SIG-M5 (cell line): ENCODE measurements around the gene HYAL3.

Source experiments
- DNase-seq: peaks from one replicate; lab custom pipeline; 2025; lab: John Stamatoyannopoulos, UW

Gene HYAL3

DNA sequence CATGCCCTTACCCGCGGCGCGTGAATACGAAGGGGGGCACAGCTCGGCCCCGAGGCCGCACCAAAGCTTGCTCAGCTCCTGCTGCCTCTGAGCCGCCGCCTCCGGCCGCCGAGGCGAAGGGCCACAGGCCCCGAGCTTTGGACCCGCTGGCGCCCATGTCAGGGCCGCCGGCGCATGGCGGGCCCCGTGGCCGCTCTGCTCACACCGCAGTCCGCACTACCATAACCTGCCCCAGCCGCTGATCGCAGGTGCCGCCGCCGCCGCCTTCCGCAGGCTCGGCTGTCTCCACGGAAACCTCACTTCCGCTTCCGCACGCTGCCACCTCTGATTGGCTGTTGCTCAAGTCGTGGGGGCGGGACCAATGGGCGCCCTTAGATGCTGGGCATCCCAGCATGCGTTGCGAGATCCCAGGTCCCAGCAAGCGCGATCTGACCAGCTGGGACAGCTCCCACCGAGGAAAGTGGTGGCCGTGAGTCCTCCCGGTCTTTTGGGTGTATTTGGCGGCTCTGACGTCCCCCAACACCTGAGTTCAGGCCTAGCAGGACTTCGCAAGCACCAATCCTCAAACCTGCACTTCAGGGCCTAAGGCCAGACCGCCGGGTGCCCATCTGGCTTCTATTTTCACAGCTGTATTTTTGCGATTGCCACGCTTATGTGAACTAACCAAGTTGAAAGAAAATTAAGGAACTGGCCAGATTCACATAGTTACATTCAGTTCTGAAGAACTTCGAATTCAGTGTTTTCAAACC is 28.9 kb upstream of the HYAL3 start, which contains the start of gene TUSC2:
Gene TUSC2, minus strand, starts transcription at position 281 of the 749 bp plus-strand sequence. Its CDS starts 124 bp downstream, at position 157.
- peak; percentile 82 for DNase-seq

GRCh38 chr3:50327129-50327528 is 27.9 kb upstream of the HYAL3 start:
- DNase-seq, result no peak

DNA sequence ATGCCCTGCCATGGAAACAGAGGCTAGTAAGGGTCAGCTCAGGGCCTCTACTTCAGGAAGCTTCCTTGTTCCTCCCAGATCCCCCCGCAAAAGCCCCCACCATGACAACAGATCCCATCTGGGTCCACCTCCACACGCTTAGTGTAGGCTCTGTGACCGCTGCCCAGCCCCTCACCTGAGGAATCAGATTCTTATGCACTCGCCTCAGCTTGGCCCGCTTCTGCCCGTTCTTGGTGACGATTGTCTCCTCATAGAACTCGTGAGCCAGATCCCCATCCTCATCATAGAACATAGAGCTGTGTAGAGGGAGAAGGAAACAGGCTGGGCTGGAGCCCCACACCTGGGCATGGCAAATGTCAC is 27.0 kb upstream of the HYAL3 start:
- DNase-seq, result no peak

GRCh38 chr3:50325497-50326181 is 26.4 kb upstream of the HYAL3 start:
- no peak for DNase-seq

DNA sequence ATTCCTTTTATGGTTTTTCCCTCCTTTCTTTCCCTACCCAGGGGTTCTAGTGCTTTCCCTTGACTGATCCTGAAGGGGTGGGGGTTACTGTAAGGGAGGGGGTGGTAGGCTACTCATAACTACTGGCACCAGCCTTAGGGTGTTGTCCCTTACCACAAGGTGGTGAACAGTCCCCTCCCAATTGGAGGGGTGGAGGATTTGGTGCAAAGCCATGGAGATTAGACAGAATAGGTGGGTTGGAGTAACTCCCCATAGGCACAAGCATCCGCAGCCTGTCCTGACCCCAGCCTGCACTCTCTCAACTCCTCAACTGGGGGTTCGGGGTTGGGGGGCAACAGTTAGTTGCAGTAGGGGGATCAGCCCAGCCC is 25.9 kb upstream of the HYAL3 start:
- no peak for DNase-seq

- DNase-seq, result no peak
These were observed 25.3 kb upstream of the HYAL3 start for GRCh38 chr3:50324351-50325112.

- no peak for DNase-seq
These were observed 24.5 kb upstream of the HYAL3 start for GRCh38 chr3:50323614-50324199.

DNA sequence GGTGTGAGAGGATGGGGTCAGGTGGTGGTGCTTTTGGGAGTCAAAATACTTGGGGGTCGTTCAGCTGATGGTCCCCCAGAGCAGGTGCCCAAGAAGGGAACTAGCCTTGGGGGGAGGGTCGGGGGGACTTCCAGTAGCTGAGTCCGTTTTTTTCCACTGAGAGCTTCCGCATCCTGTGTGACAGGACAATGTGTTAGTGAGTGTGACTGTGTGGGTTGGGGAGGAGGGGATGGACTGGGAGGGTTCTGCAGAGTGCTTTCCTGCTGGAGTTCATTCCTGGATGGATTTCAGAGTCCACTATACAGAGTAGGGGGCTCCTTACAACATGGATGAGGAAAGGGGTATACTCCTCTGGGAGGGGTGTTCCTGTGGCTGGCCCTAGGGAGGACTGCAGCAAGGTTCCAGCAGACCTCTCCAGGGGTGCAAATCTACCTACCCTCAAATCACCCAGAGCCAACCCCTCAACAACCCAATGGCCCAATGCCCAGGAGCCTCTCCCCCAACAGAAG is 23.9 kb upstream of the HYAL3 start:
- DNase-seq, result no peak

DNA sequence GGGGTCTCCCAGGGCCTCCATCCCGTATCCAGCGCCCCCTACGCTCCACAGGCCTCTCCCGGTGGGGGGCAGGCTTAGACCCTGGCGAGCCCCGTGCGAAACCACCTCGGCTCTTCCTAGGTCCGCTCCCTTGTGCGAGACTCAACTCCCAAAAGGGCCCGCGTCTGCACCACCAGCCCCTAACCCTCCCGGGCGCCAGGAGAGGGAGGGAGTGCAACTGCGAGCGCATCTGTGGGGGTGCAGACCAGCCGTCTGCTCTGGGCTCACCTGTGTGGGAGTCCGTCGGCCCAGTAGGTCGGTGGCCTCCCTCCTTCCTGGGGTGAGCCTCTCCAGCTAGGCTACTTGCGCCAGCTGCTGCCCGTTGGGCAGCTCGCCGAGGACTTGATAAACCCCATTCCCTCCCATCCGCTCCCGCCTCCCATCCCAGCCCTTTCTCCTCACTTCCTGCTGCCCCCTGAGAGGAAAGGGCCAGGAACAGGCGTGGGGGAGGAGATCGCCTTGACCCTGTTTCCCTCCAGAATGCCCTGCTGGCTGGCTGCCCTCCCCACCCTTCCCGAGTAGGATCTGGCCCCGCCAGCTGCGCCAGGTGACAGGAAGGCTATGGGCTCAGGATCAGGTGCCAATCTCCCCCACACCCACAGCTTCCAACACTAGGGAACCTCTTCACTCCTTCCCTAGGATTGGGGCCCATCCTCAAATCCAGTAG is 23.3 kb upstream of the HYAL3 start, which contains the start of gene HYAL2:
Gene HYAL2, minus strand, starts transcription at position 360 of the 706 bp plus-strand sequence. CDS start 2,256 bp downstream, outside the sequence.
- no peak for DNase-seq

- DNase-seq, result no peak
These were observed 22.8 kb upstream of the HYAL3 start for GRCh38 chr3:50322115-50322385.

- DNase-seq, result peak; percentile 37
These were observed 22.3 kb upstream of the HYAL3 start for GRCh38 chr3:50321336-50322114.

DNA sequence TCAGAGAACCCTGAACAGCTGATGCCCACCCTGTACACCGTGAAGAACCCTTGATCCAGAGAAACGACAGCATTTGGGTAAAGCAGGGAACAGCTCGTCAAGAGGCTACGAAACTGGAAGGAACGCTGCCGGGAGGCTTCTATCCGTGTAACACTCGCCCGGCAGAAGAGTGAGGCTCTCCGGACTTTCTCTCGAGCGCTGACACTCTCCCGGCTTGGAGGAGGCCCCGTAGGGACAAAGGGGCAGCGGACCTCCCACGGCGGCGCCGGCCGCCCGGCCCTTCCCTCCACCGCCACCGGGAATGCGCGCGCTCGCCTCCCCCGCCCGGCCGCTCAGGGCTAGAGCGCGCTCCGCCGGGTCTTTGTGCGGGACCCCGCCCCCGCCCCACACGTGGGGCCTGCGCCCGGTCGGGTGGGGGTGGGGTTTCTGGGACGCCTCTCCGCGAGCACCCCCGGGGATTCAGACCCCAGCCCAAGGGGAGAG is 21.7 kb upstream of the HYAL3 start:
- DNase-seq, result no peak

- DNase-seq, result no peak
These were observed 20.9 kb upstream of the HYAL3 start for GRCh38 chr3:50319894-50320625.

- no peak for DNase-seq
These were observed 20.1 kb upstream of the HYAL3 start for GRCh38 chr3:50319181-50319893.

DNA sequence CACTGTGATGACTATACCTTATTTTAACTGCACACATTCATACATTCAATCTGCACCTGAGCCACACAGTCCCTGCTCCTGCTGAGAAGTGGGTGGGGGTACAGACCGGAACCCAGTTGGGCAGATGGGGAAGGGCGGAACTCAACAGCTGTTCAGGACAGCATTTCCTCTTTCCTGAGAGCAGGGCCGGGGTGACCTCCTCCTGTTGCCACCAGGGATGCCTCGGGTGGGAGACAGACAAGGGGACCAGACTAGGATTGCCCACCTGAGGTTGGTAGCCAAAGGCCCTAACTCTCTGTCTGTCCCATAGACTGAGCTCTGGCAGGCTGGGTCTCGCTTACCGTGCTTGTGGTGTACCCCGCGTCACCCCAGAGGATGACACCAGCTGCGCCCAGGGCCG is 19.4 kb upstream of the HYAL3 start:
- no peak for DNase-seq

- DNase-seq, result no peak
These were observed 19.0 kb upstream of the HYAL3 start for GRCh38 chr3:50318163-50318562.

- DNase-seq, result no peak
These were observed 18.1 kb upstream of the HYAL3 start for GRCh38 chr3:50317300-50317699.

DNA sequence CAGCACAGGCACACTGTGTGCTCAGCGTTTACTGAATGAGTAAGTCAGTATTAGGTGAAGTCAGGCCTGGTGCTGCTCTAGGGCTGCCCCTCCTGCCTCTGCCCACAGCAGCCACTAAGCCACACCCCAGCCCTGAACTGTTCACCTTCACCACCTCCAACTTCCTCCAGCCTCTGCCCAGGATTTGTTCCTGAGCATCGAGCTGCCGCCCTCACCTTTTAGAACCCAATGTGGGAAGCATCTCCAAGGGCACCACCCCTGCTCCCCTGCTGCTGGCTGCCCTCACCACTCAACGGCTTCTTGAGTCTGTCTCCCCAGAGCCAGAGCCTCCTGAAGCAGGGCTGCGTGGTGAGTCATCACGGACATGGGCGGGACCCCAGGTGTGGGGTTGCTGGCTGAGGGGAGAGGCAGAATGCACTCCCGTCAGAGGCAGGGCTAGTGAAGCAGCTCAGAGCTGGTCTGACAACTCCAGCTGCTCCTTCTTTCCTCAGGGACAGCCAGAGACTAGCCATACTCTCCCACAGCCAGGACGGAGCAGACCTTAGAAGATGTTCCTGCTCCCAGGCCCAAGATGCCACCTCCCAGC is 17.5 kb upstream of the HYAL3 start:
- DNase-seq, result no peak

DNA sequence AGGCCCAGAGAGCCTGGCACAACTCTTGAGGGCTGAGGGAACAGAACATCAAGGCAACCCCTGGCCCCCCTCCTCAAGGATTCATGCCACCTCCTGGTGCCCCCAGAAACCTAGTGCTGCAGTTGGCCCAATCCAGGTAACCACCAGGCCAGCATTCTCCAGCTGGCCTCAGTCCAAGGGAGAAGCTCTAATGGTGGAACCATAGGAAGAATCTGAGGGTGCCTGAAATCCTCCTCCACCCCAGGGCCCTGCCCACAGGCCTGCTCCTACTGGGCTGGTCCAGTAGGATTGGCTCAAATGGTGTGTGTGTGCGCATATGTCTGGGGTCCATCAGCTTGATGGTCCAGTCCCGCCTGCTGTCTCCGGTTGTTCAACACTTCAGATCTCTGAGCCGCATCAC is 15.6 kb upstream of the HYAL3 start:
- no peak for DNase-seq
